Body of pancreas (tissue), 4 donors: Measurements from ENCODE around the gene ZNF793. TPM values are rescaled to one million over a fixed set of nuclear protein-coding genes. Genes with fewer than 3 reads are reported as not detected.

Experiments used
- ATAC-seq: fragments of 150-250 bp; one replicate; pipeline ENCODE4 v1.9.1; 2016
- DNase-seq, 4 donors: peaks; one replicate each; pipeline ENCODE4 v3.0.0-alpha.2; 2019
- H3K27ac ChIP-seq, 4 donors: fragments of 200-600 bp; sonication (generic); 1 replicate in 3 of 4; 2 replicates in 1 of 4; pipeline versions ENCODE4 v1.5.1 to v1.6.1; 2016 to 2019; ENCODE audit warnings: mild to moderate bottlenecking in 1 of 4, mixed read lengths in 1 of 4, moderate library complexity in 1 of 4
- H3K27me3 ChIP-seq, 2 donors: fragments of 200-600 bp; sonication (generic); one replicate each; pipeline ENCODE4 v1.6.0; 2016; ENCODE audit warnings: mild to moderate bottlenecking in 1 of 2
- H3K36me3 ChIP-seq, 2 donors: fragments of 200-600 bp; sonication (generic); replicated peaks in 1 of 2; 2 replicates each; pipeline ENCODE4 v1.5.1; 2016; ENCODE audit warnings: low read depth in 2 of 2; ENCODE audit not compliant: insufficient read depth in 1 of 2
- H3K4me1 ChIP-seq: fragments of 200-600 bp; sonication (generic); one replicate; pipeline ENCODE4 v1.6.0; 2016
- H3K4me3 ChIP-seq, 2 donors: fragments of 200-600 bp; sonication (generic); 1 replicate in 1 of 2; 2 replicates in 1 of 2; pipeline ENCODE4 v1.5.1; 2016 to 2019
- H3K9me3 ChIP-seq, 3 donors: fragments of 200-600 bp; sonication (generic); 1 replicate in 2 of 3; 2 replicates in 1 of 3; pipeline ENCODE4 v1.5.1; 2016
- POLR2A ChIP-seq, 3 donors: fragments of 450-650 bp; IDR thresholded peaks; one replicate each; pipeline ENCODE4 v1.6.1; 2016; ENCODE audit warnings: antibody characterized with exemption in 3 of 3, mild to moderate bottlenecking in 2 of 3
- WGBS, 2 donors: methylation state at CpG; one replicate each; pipeline ENCODE4 v1.1.5; 2017; 5-methylcytosine and 5-hydroxymethylcytosine counted together
- intact Hi-C: fragments of 100-400 bp; cut with DNase I; formaldehyde crosslinking; loops from one replicate; pipeline ENCODE4 v1.15.1; 2023
- total RNA-seq, 2 donors: library from RNA; depleted of rRNA; stranded (reverse); fragments of >200 nt; gene quantifications; one replicate each; pipeline ENCODE4 v1.1.0, GENCODE V29; 2016
- TF ChIP-seq, protein P1 (sequence below), 7 experiments: fragments of 450-650 bp in 4 of 7; fragments of 200-600 bp in 3 of 7; sonication (generic) in 3 of 7; IDR thresholded peaks; one replicate each; pipeline ENCODE4 v1.5.1; 2016 to 2019; ENCODE audit warnings: antibody characterized with exemption in 7 of 7

Gene ZNF793
- total RNA-seq, result 1 to 10 TPM in 1 of 2 donors, under 1 TPM in 1; 0.99 to 5.7 TPM

- intact Hi-C loops, result no loop called here
- H3K27ac ChIP-seq, result peak within 1 kb of the TSS; percentile 74 to 93 (median 84)
- peak; percentile 72 to 90 (median 80) for DNase-seq
Observed at GRCh38 chr19:37506387-37507166, at the start of gene ZNF793. Gene ZNF793, plus strand, starts transcription at chr19:37506939. Its CDS starts 16,501 bp downstream, at chr19:37523440.

GRCh38 chr19:37466277-37466797 is 40.4 kb upstream of the ZNF793 start:
- DNase-seq (no peak), ATAC-seq (no peak)
- Histone ChIP-seq H3K4me1 (peaks cover 24% of the 10 kb centered on the region), H3K4me3 (peak overlapping the region; percentile 29 to 44), H3K27ac (peak overlapping the region in 3 of 4 donors; percentile 60 to 92 (median 82)), H3K9me3 (no peaks in the 10 kb centered on the region), H3K27me3 (no peaks in the 10 kb centered on the region), H3K36me3 (no peaks in the 10 kb centered on the region)
- intact Hi-C loops, result loop anchor here (10.0 kb wide), 1 partner anchor 142 kb away; no protein-coding TSS in a partner anchor
- TF ChIP-seq, protein P1, sequence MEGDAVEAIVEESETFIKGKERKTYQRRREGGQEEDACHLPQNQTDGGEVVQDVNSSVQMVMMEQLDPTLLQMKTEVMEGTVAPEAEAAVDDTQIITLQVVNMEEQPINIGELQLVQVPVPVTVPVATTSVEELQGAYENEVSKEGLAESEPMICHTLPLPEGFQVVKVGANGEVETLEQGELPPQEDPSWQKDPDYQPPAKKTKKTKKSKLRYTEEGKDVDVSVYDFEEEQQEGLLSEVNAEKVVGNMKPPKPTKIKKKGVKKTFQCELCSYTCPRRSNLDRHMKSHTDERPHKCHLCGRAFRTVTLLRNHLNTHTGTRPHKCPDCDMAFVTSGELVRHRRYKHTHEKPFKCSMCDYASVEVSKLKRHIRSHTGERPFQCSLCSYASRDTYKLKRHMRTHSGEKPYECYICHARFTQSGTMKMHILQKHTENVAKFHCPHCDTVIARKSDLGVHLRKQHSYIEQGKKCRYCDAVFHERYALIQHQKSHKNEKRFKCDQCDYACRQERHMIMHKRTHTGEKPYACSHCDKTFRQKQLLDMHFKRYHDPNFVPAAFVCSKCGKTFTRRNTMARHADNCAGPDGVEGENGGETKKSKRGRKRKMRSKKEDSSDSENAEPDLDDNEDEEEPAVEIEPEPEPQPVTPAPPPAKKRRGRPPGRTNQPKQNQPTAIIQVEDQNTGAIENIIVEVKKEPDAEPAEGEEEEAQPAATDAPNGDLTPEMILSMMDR (IDR thresholded peaks at IDR 0.05), result no peak
- TF ChIP-seq POLR2A (IDR thresholded peaks at IDR 0.05), result no peak
- 26 to 29% methylated on average over 25 of the region's 25 CpGs for WGBS, 2 donors

More at GRCh38 chr19:37506387-37507166, at the start of gene ZNF793:
- 1 to 2% methylated on average over 26 to 40 of the region's 40 CpGs for WGBS, 2 donors
- TF ChIP-seq POLR2A (IDR thresholded peaks at IDR 0.05), result peak in 2 of 3 donors; percentile 48
- TF ChIP-seq, protein P1 (IDR thresholded peaks at IDR 0.05), result peak in 1 of 7 experiments; percentile 6
- peak; percentile 92 for ATAC-seq
- Histone ChIP-seq H3K4me1 (peaks cover 9% of the 10 kb centered on the region), H3K27me3 (no peaks in the 10 kb centered on the region), H3K4me3 (peak within 1 kb of the TSS; percentile 31 to 75), H3K36me3 (no peaks in the 10 kb centered on the region), H3K9me3 (peaks cover 0 to 14% (median 0%) of the 10 kb centered on the region in 3 donors)

GRCh38 chr19:37466798-37467607 is 39.7 kb upstream of the ZNF793 start, which contains the start of gene ZNF569:
Gene ZNF569, minus strand, starts transcription at chr19:37467444. Its CDS starts 22,523 bp downstream, at chr19:37444921.
- TF ChIP-seq, protein P1 (IDR thresholded peaks at IDR 0.05), result no peak
- TF ChIP-seq POLR2A (IDR thresholded peaks at IDR 0.05), result peak in 2 of 3 donors; percentile 59 to 65
- 0 to 1% methylated on average over 15 to 62 of the region's 62 CpGs for WGBS, 2 donors
- Histone ChIP-seq H3K27me3 (no peaks in the 10 kb centered on the region), H3K4me1 (peaks cover 24% of the 10 kb centered on the region), H3K27ac (peak within 1 kb of the TSS; percentile 18 to 92 (median 72)), H3K4me3 (peak within 1 kb of the TSS; percentile 29 to 44), H3K36me3 (no peaks in the 10 kb centered on the region), H3K9me3 (no peaks in the 10 kb centered on the region)
- DNase-seq (peak; percentile 92 to 96 (median 94)), ATAC-seq (peak; percentile 88)
- intact Hi-C loops, result loop anchor here (10.0 kb wide), 1 partner anchor 142 kb away; no protein-coding TSS in a partner anchor

GRCh38 chr19:37467608-37468090 is 39.1 kb upstream of the ZNF793 start:
- TF ChIP-seq POLR2A (IDR thresholded peaks at IDR 0.05), result no peak
- TF ChIP-seq, protein P1 (IDR thresholded peaks at IDR 0.05), result no peak
- intact Hi-C loops, result loop anchor here (10.0 kb wide), 1 partner anchor 143 kb away; no protein-coding TSS in a partner anchor
- no peaks in the 10 kb centered on the region for H3K36me3 ChIP-seq
- peak overlapping the region; percentile 2 to 92 (median 71) for H3K27ac ChIP-seq
- peaks cover 24% of the 10 kb centered on the region for H3K4me1 ChIP-seq
- H3K9me3 ChIP-seq, result no peaks in the 10 kb centered on the region
- no peaks in the 10 kb centered on the region for H3K27me3 ChIP-seq
- DNase-seq, result no peak
- H3K4me3 ChIP-seq, result peak overlapping the region; percentile 29 to 44
- 15 to 23% methylated on average over 18 of the region's 18 CpGs for WGBS, 2 donors
- ATAC-seq, result no peak
